Activated CD8-positive, alpha-beta memory T cell treated with anti-CD3 and anti-CD28 coated beads for 36 hours (primary cell): ENCODE results near the gene PSPN. TPM values are rescaled to one million over a fixed set of nuclear protein-coding genes. Genes with fewer than 3 reads are reported as not detected.
"Not testable (repeated sequence)": the region's sequence is repeated elsewhere in the genome, so short reads cannot be mapped to it uniquely, and the experiment has no call there.

ENCODE experiments used
- CTCF ChIA-PET: fragments of 350-600 bp; sonication (Branson Sonifier 250); formaldehyde crosslinking; loops from one replicate; lab custom pipeline; 2021; ENCODE audit warnings: antibody characterized with exemption; lab: Charles Lee
- POLR2A ChIA-PET: fragments of 350-600 bp; sonication (Branson Sonifier 250); formaldehyde crosslinking; loops from one replicate; lab custom pipeline; 2021; ENCODE audit warnings: antibody characterized with exemption; lab: Charles Lee
- total RNA-seq, 2 experiments: library from RNA; stranded (reverse); gene quantifications; one replicate each; pipeline ENCODE4 v1.2.3, GENCODE V29; 2021

Gene PSPN
- total RNA-seq, 2 experiments from 2014 or later = 0.99 to 1.2 TPM

DNA sequence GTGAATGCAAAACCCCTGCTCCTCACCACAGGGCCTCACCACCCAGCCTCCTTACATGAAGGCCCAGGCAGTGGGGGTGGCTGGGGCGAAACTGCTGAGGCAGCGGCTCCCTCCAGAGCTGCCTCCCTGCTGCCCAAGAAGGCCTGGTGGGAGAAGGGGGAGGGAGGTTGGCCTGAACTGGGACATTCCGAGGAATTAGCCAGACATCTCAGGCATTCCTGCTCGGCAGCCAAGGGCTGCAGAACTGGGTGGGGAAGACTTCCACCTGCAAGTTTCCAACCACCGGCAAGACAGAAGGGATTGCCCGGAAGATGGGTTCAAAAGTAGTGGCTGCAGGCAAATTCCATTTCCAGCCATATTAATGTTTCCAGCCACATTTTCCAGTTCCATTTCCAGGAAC lies 2.3 kb upstream of the PSPN start:
- ChIA-PET CTCF (interaction anchor here (1.1 kb wide), 1 partner anchor 10 kb away, joined by 4 read pairs; no protein-coding TSS in a partner anchor), POLR2A (no interaction called here)

GRCh38 chr19:6376512-6377190 lies 918 bp upstream of the PSPN start:
- ChIA-PET CTCF (interaction anchor here (1.1 kb wide), 1 partner anchor 12 kb away, joined by 4 read pairs; no protein-coding TSS in a partner anchor), POLR2A (no interaction called here)

DNA sequence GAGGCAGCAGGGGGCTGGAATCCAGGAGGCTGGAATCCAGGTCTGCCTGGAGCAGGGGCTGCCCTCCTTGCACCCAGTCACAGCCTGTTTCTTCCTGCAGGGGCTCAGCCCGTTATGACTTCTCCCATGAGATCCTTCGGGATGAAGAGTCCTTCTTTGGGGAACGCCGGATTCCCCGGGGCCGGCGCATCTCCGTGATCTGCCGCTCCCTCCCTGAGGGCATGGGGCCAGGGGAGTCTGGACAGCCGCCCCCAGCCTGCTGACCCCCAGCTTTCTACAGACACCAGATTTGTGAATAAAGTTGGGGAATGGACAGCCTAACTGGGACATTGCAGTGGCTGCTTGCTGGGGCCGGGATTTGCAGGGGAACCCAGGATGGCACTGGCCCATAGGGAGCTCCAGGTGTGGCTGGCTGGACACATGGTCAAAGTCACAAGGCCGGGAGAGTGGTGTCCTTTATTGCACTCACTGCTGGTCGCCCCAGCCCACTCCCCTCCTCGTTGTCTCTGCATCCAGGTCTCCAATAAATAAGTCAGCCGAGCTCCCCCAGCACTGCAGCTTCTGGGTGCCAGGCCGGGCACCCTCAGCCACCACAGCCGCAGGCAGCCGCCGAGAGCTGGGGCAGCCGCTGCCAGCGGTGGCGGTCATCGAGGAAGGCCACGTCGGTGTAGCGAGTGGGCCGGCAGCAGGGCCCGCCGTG lies 872 bp downstream of the PSPN start:
- ChIA-PET POLR2A (no interaction called here), CTCF (no interaction called here)

- POLR2A ChIA-PET = interaction anchor here (2.0 kb wide), 1 partner anchor 12 kb away, joined by 19 read pairs; the partner anchor contains the start of gene CLPP
- CTCF ChIA-PET = interaction anchor here (1.1 kb wide), 1 partner anchor 156 kb away, joined by 4 read pairs; no protein-coding TSS in a partner anchor
These were observed 1.5 kb downstream of the PSPN start for GRCh38 chr19:6374161-6374709.

- CTCF ChIA-PET = interaction anchor here (1.1 kb wide), 1 partner anchor 155 kb away, joined by 4 read pairs; no protein-coding TSS in a partner anchor
- POLR2A ChIA-PET = interaction anchor here (0.7 to 2.0 kb wide), 2 partner anchors 12 to 15 kb away, joined by 8 to 19 read pairs; partner anchors contain the start of gene CLPP
These were observed 2.0 kb downstream of the PSPN start for GRCh38 chr19:6373813-6374108.

DNA sequence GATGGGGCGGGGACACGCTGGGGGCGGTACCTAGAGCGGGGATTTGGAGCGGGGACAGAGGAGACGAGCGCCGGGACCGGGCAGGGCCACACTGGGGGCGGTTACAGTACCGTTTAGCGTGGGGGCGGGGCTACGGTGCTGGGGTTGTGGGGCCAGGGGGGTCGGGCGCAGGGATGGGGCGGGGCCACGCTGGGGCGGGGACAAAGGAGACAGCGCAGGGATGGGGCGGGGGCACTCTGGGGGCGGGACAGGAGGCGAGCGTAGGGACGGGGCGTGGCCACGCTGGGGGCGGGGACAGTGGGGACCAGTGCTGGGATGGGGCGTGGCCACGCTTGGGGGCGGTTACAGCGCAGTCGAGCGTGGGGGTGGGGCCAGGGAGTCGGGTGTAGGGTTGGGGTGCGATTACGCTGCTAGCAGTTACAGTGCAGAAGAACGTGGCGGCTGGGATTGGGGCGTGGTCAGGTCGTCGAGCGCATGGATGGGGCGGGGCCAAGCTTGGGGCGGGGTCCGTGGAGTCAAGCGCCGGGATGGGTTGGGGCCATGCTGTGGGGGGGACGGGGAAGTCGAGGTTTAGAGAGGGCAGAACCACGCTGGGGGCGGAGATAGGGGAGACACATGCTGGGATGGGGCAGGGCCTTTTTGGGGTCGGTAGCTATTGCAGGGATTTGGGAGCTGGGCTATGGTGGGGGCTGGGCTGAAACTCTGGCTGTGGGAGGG lies 2.5 kb downstream of the PSPN start:
- CTCF ChIA-PET = interaction anchor here (1.1 to 1.6 kb wide), 3 partner anchors 10 to 155 kb away, joined by 4 to 10 read pairs (median 5); partner anchors contain the start of gene CLPP

GRCh38 chr19:6372594-6373095 lies 3.1 kb downstream of the PSPN start, which contains the start of gene ALKBH7:
Gene ALKBH7, plus strand, starts transcription at chr19:6372794. Its CDS starts 27 bp downstream, at chr19:6372821.
- ChIA-PET CTCF (interaction anchor here (0.5 to 1.6 kb wide), 6 partner anchors 9 to 154 kb away, joined by 3 to 10 read pairs (median 4); partner anchors contain the start of gene CLPP), POLR2A (interaction anchor here (0.5 to 2.0 kb wide), 10 partner anchors 9 to 1404 kb away, joined by 3 to 19 read pairs (median 4); partner anchors contain the start of genes CLPP, KDM4B and KHSRP)

More for the DNA sequence above, 2.5 kb downstream of the PSPN start:
- POLR2A ChIA-PET = interaction anchor here (0.5 to 2.0 kb wide), 7 partner anchors 11 to 1405 kb away, joined by 3 to 19 read pairs (median 4); partner anchors contain the start of genes CLPP and KDM4B

GRCh38 chr19:6364353-6364752 lies 11.4 kb downstream of the PSPN start:
- CTCF ChIA-PET = interaction anchor here (1.8 kb wide), 1 partner anchor 8 kb away, joined by 5 read pairs; the partner anchor contains the start of gene ALKBH7
- POLR2A ChIA-PET = interaction anchor here (0.6 to 1.6 kb wide), 3 partner anchors 8 to 286 kb away, joined by 3 to 4 read pairs (median 3); partner anchors contain the start of genes ALKBH7 and KHSRP

DNA sequence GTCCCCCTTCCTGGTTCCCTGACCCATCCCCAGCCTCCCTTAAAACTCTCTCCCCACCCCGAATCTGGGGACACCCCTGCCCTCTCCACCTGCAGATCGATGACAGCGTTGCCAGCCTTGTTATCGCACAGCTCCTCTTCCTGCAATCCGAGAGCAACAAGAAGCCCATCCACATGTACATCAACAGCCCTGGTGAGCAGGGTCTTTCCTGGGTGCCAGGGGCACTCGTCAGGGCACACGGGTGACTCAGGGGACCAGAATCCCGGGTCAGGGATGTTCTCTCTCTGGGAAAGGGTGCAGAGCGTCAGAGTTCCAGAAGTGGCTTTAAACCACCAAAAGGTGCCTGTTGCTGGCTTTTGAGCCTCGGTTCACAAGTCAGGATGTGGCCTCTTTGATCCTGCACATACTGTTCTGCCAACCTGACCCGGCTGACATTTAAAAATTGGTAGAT lies 13.4 kb downstream of the PSPN start:
- ChIA-PET POLR2A (interaction anchor here (1.0 to 2.6 kb wide), 2 partner anchors 9 to 11 kb away, joined by 3 to 19 read pairs; partner anchors contain the start of gene ALKBH7), CTCF (interaction anchor here (1.8 kb wide), 1 partner anchor 10 kb away, joined by 5 read pairs; the partner anchor contains the start of gene ALKBH7)

DNA sequence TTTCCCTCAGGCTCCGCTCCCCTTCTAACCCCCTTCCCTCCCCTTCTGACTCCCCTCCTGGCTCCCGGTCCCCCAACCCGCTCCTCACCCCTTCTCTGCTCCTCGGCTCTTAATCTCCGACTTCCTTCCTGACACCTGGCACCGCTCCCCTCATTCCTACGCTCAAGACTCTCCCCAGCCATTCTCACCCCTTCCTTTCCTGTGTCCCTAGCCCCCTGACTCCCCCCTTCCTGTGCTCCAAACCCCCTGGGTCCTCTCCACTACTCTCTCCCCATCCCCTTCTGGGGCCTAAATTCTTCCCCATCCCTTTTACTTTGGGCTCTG lies 13.7 kb downstream of the PSPN start:
- ChIA-PET POLR2A (interaction anchor here (2.6 kb wide), 1 partner anchor 11 kb away, joined by 19 read pairs; the partner anchor contains the start of gene ALKBH7), CTCF (no interaction called here)

DNA sequence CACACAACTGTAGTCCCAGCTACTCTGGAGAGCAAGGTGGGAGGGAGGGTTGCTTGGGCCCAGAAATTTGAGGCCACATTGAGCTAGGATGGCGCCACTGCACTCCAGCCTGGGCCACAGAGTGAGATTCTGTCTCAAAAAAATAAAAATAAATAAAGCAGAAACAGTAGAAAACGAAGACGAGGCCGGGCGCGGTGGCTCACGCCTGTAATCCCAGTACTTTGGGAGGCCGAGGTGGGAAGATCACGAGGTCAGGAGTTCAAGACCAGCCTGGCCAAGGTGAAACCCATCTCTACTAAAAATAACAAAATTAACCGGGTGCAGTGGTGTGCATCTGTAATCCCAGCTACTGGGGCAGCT lies 14.9 kb downstream of the PSPN start:
- CTCF ChIA-PET = interaction anchor here (0.5 to 2.1 kb wide), 2 partner anchors 12 to 120 kb away, joined by 3 to 10 read pairs; partner anchors contain the start of gene ALKBH7
- POLR2A ChIA-PET = interaction anchor here (0.7 to 2.6 kb wide), 5 partner anchors 10 to 64 kb away, joined by 3 to 19 read pairs (median 4); partner anchors contain the start of genes ALKBH7 and KHSRP

DNA sequence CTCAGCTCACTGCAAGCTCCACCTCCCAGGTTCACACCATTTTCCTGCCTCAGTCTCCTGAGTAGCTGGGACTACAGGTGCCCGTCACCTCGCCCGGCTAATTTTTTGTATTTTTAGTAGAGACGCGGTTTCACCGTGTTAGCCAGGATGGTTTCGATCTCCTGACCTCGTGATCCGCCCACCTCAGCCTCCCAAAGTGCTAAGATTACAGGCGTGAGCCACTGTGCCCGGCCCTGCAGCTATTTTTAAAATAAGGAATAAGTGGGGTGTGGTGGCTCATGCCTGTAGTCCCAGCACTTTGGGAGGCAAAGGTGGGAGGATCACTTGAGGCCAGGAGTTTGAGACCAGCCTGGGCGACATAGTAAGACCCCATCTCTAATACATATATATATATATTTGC lies 15.3 kb downstream of the PSPN start:
- ChIA-PET CTCF (interaction anchor here (2.1 kb wide), 1 partner anchor 12 kb away, joined by 10 read pairs; the partner anchor contains the start of gene ALKBH7), POLR2A (interaction anchor here (0.7 kb wide), 1 partner anchor 25 kb away, joined by 11 read pairs; no protein-coding TSS in a partner anchor)

- ChIA-PET CTCF (interaction anchor here (2.1 kb wide), 1 partner anchor 13 kb away, joined by 10 read pairs; the partner anchor contains the start of gene ALKBH7), POLR2A (no interaction called here)
These were observed 16.0 kb downstream of the PSPN start for GRCh38 chr19:6359568-6360341.

DNA sequence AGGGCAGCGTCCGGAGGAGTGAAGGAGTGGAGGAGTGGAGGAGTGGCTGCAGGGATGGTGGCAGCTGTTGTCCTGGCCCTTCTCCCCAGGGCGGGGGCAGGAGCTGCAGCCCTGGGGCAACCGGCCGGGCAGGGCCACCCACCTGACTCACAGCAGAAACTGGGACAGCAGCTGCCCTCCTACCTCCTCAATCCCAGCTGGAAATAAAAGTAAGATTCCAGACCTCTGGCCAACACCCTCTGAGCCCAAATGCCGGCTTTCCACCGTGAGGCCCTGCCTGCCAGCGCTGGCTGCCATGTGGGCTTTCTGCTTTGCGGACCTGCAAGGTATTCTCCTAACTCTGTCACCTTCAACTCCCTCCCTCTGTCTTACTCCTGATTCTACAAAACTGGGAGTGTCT lies 17.7 kb downstream of the PSPN start:
- ChIA-PET CTCF (no interaction called here), POLR2A (no interaction called here)

DNA sequence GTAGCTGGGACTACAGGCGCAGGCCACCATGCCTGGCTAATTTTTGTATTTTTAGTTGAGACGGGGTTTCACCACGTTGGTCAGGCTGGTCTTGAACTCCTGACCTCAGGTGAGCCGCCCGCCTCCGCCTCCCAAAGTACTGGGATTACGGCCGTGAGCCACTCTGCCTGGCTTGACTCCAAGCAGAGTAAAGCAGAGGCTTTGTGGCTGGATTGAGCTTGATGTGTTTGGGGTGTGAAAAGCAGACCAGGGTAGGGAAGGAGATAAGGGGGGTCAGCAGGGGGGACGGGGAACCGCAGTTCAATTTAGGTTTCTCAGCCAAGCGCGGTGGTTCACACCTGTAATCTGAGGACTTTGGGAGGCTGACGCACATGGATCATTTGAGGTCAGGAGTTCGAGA lies 18.6 kb downstream of the PSPN start:
- ChIA-PET POLR2A (no interaction called here), CTCF (interaction anchor here (0.6 kb wide), 2 partner anchors 11 to 146 kb away, joined by 3 read pairs; no protein-coding TSS in a partner anchor)

DNA sequence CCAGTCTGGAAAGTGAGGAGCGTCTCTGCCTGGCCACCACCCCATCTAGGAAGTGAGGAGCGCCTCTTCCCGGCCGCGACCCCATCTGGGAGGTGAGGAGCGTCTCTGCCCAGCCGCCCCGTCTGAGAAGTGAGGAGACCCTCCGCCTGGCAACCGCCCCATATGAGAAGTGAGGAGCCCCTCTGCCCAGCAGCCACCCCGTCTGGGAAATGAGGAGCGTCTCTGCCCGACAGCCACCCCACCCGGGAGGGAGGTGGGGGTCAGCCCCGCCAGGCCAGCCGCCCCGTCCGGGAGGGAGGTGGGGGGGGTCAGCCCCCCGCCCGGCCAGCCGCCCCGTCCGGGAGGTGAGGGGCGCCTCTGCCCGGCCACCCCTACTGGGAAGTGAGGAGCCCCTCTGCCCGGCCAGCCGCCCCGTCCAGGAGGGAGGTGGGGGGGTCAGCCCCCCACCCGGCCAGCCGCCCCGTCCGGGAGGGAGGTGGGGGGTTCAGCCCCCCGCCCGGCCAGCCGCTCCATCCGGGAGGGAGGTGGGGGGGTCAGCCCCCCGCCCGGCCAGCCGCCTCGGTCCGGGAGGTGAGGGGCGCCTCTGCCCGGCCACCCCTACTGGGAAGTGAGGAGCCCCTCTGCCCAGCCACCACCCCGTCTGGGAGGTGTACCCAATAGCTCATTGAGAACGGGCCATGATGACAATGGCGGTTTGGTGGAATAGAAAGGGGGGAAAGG lies 20.3 kb downstream of the PSPN start:
- CTCF ChIA-PET, POLR2A ChIA-PET: not testable (repeated sequence)
